ENCODE measurements around the gene LRAT.
A peak's percentile ranks its signal among the peaks of the same experiment; 100 is the strongest.
"Not testable (repeated sequence)": the region's sequence is repeated elsewhere in the genome, so short reads cannot be mapped to it uniquely, and the experiment has no call there.

Gene LRAT

DNA sequence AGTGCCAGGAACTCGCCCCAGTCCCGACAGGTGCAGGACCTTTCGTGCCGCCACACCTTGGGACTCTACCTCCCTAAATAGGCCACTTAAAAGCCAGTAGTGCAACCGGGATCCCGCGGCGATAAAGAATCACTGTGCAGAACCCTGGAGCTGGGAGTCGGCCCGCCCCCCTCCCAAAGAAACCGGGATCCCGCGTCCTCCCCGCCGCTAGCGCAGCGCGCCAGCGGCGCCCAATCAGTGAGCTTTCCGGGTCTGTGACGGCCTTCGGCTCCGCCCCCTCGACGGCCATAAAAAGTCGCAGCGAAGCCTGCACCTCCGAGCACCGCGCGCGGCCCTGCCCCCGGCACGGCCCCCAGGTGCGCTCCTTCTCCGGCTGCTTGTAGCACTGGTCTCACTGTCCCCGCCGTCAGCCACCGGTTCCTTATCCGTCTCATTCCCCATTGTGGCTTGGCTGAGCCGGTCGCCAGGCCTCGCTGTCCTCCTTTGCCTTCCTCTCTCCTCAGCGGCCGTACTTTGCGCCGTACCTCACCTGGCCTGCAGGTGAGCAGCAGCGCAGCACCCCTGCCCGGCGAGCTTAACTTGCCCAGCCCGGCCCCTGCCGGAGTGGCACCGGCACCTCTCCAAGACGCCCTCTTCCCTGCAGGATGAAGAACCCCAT lies at the start of gene LRAT:
TSS of gene LRAT (plus strand) at position 318 of the 658 bp plus-strand sequence. CDS start at position 645, 327 bp downstream.
- peak; percentile 36 for DNase-seq

- no peak for DNase-seq
These were observed 35.9 kb upstream of the LRAT start for GRCh38 chr4:154707877-154708276.

DNA sequence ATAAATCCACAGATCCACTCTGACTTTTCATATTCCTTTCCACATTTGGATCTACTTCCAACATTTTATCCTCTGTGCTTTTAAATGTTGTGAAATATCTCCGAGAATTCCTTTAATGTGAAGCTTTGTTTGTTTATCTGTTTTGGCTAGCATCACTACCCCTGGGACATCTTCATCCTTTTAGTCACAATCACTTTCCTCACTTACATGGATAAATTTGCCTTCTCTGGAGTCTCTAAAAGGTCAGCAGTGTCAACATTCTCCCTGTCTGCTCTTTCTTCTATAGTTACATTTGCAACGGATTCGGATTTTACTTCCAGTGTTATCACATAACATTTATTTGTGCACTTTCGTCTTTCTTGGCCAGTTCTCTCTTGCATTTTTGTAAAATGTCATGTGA lies 34.2 kb upstream of the LRAT start:
- DNase-seq, result no peak

DNA sequence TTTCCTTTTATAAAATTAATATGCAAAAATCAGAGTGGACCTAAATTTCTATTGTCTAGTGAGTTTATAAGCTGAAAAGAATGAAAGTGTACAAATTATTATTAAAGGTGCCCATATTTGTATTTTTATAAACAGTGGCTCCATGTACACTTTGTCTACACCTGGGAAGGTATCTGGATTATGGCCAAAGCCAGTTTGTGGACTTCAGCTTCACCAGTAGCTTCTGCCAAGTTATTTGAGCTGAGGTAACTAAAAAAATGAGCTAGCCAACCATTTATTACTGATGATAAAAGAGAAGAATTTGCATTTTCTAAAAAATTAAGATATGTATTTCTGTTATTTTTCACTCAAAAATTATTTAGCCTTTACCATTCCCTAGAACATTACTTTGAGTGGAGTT lies 32.3 kb upstream of the LRAT start:
- DNase-seq, result no peak

DNA sequence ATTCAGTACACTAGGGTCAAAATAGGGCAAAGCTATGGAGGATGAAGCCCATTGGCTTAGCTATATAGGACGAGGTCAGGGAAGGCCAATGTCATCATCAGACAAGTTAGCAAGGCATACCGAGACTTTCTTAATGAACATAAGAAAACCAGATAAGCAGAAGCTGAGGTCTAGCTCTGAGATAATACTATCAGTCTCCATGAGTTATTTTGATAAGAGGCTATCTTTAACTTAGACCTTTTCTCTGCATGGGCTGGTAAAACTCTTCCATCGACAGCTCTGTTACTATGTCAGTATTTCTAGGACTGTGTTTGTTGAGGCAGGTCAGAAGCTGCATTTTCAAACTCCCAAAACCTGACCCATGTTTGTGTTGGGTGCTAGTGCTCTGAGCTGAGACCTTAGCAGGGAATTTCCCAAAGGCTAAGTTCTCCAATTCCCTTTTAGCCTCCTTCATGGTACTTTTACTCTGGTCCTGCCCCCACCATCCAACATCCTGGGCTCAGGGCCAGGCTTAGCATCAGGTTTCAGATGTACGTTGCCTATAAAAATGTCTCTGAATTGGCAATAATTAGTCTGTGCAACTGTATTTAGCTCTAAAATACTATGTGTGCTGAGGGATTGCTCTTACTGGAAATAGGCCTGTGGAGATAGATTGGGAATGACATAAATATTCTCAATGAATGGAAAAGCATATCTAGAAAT lies 29.3 kb upstream of the LRAT start:
- no peak for DNase-seq

DNA sequence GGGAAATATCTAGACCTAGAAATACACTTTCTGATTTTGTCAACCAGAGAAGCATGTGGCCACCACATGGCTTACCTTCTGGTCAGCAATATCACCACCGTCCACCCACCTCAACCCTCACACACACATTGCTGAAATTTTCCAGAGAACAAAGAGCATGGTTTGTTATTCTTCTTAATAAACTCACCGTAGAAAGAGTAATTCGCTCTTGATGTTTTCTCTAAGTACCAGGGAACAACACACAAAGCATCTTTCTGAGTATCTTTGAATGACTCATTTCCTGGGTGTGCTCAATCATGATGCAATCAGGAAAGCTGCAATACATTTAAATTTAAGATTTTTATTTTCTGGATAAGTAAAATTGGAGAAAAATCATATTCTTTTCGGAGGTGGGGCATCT lies 24.7 kb upstream of the LRAT start:
- DNase-seq, result no peak

- no peak for DNase-seq
These were observed 23.7 kb upstream of the LRAT start for GRCh38 chr4:154720123-154720522.

- DNase-seq, result no peak
These were observed 23.1 kb upstream of the LRAT start for GRCh38 chr4:154720618-154721267.

DNA sequence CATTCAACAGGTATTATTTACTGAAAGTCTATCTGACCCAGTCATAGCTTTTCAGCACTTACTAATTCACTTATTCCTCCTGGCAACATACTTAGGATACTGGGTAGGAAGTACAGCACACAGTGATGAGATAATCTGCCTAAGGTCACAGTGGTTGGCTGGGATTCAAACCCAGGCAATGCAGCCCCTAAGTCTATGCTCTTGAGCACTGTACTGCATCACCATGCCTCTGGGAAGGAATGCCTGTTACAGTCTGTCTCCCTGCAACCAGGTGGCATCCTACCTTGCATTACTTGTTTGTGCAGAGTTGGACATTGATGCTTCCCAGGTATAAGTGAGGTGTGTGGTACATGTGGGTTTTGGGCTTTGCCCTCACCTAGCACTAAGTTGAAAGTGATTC lies 21.5 kb upstream of the LRAT start:
- DNase-seq, result no peak

DNA sequence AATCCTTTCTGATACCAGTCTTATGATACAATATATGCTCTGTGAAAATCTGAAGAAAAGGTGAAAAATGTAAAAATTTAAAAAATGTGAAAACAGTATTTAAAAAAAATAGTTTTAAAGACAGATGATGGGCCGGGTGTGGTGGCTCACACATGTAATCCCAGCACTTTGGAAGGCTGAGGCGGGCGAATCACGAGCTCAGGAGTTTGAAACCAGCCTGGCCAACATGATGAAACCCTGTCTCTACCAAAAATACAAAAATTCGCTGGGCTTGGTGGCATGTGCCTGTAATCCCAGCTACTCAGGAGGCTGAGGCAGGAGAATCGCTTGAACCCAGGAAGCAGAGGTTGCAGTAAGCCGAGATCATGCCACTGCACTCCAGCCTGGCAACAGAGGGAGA lies 20.2 kb upstream of the LRAT start:
- DNase-seq, result not testable (repeated sequence)

- DNase-seq, result no peak
These were observed 16.3 kb upstream of the LRAT start for GRCh38 chr4:154727540-154727939.

GRCh38 chr4:154731756-154732155 lies 12.0 kb upstream of the LRAT start:
- DNase-seq, result no peak

GRCh38 chr4:154732669-154733068 lies 11.1 kb upstream of the LRAT start:
- DNase-seq, result no peak

GRCh38 chr4:154736770-154737169 lies 7.0 kb upstream of the LRAT start:
- no peak for DNase-seq

- no peak for DNase-seq
These were observed 5.4 kb upstream of the LRAT start for GRCh38 chr4:154738426-154738825.

GRCh38 chr4:154739111-154739510 lies 4.7 kb upstream of the LRAT start:
- no peak for DNase-seq

- no peak for DNase-seq
These were observed 3.3 kb upstream of the LRAT start for GRCh38 chr4:154740462-154740861.

DNA sequence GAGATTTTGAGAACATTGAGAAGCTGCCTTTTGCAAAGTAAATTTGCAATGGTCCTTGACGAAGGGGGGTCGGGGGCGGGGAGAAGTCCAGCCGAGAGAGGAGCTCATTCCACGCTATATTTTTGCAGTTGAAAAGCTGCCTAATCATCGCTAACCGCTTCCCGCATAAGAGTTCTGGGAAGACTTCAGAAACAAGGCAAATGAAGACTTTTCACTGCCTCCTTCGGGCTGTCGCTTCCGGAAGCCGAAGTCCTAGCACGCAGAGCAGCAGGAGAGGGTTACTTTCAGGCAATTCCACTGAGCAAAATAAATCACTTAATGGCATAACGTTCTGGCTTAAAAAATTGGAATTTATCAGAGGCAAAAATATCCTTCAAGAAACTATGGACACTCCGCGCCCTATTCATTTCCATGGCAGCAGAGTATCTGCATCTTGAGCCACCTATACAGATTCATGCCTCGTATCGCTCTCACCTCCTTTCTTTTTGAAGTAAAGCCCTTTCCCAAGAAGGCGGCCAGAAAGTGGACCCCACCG lies 2.6 kb upstream of the LRAT start:
- DNase-seq, result no peak

DNA sequence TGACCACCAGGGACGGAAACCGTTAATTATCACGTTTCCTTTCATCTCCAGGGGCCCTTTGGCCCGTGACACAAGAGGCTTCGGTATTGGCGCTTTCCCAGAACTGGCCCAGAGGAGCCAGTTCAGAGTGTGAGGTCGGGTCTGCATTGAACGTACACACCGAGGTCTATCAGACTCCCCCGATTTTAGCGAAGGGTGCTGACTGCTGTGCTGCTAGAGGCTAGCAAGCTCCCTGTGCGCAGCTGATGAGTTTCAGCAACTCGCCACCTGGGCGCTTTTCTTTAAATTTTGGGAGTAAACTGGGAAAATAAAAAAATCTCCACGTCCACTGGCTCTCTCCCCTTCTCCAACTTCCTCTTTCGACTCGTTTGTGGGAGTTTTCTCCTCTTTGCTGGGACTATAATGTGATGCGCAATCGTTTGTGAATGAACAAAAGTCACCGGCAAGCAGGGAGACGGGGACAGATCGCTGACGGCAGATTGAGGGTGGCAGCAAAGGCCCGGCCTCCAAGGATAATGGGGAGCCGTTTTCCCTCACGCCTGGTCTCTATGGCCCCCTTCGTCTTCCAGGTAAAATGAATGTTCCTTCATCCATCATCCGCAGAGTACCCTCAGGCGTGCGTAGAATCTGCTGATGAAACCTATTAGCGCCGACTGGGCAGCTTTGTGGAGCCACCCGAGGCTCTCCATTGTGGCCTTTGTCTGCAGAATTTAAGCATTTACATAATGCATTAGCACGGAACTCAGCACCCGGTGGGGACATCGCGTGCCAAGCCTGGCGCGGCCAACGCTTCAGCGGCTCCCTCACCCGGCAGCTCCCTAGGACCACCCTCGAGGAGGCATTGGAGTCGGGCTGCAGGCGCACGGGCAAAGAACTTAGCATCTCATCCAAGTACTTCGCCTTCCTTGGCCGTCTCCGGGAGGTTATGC lies 1.6 kb upstream of the LRAT start:
- DNase-seq, result no peak

GRCh38 chr4:154744341-154744926 lies 634 bp downstream of the LRAT start:
- DNase-seq, result no peak

- DNase-seq, result no peak
These were observed 13.9 kb downstream of the LRAT start for GRCh38 chr4:154757713-154758112.

- no peak for DNase-seq
These were observed 17.1 kb downstream of the LRAT start for GRCh38 chr4:154760895-154761294.

Data from activated naive CD4-positive, alpha-beta T cell treated with anti-CD3 and anti-CD28 coated beads, Interleukin-2, amount 50 U/mL, for 16 hours (primary cell).